Smooth muscle cell (in vitro differentiated cells): ENCODE measurements around the gene MALT1. TPM values are rescaled to one million over a fixed set of nuclear protein-coding genes. Genes with fewer than 3 reads are reported as not detected.
"Not testable (repeated sequence)": the region's sequence is repeated elsewhere in the genome, so short reads cannot be mapped to it uniquely, and the experiment has no call there.

Experiments
- DNase-seq: peaks from one replicate; lab custom pipeline; 2025; ENCODE audit not compliant: unreplicated experiment; lab: John Stamatoyannopoulos, UW
- H2AFZ ChIP-seq: fragments of 200-600 bp; sonication (generic); 2 replicates; pipeline ENCODE4 v1.6.0; 2016; ENCODE audit warnings: antibody characterized with exemption, low read depth, mild to moderate bottlenecking
- H3F3A ChIP-seq: fragments of 200-600 bp; sonication (generic); 2 replicates; pipeline ENCODE4 v1.6.0; 2017; ENCODE audit warnings: antibody characterized with exemption, low read depth
- H3K27ac ChIP-seq: fragments of 200-600 bp; sonication (generic); 2 replicates; pipeline ENCODE4 v1.5.1; 2016; ENCODE audit warnings: low read depth, mild to moderate bottlenecking
- H3K27me3 ChIP-seq: fragments of 200-600 bp; sonication (generic); 2 replicates; pipeline ENCODE4 v1.6.1; 2016; ENCODE audit warnings: low read depth, mild to moderate bottlenecking
- H3K36me3 ChIP-seq: fragments of 200-600 bp; sonication (generic); 2 replicates; pipeline ENCODE4 v1.5.1; 2016; ENCODE audit warnings: low read depth
- H3K4me1 ChIP-seq: fragments of 200-600 bp; sonication (generic); 2 replicates; pipeline ENCODE4 v1.5.1; 2016; ENCODE audit warnings: low read depth
- H3K4me2 ChIP-seq: fragments of 200-600 bp; sonication (generic); 2 replicates; pipeline ENCODE4 v1.6.0; 2016; ENCODE audit warnings: mild to moderate bottlenecking
- H3K4me3 ChIP-seq: fragments of 200-600 bp; sonication (generic); 2 replicates; pipeline ENCODE4 v1.5.1; 2016; ENCODE audit warnings: mild to moderate bottlenecking
- H3K79me2 ChIP-seq: fragments of 200-600 bp; sonication (generic); 2 replicates; pipeline ENCODE4 v1.6.0; 2016; ENCODE audit warnings: low read depth, mild to moderate bottlenecking
- H3K9ac ChIP-seq: fragments of 200-600 bp; sonication (generic); 2 replicates; pipeline ENCODE4 v1.6.0; 2016; ENCODE audit warnings: low read depth
- H3K9me3 ChIP-seq: fragments of 200-600 bp; sonication (generic); replicated peaks from 2 replicates; pipeline ENCODE4 v1.5.1; 2016; ENCODE audit warnings: low read depth
- H4K20me1 ChIP-seq: fragments of 200-600 bp; sonication (generic); 2 replicates; pipeline ENCODE4 v1.6.0; 2016; ENCODE audit warnings: low read depth
- CTCF ChIP-seq: fragments of 200-600 bp; sonication (generic); IDR thresholded peaks from 2 replicates; pipeline ENCODE4 v1.5.1; 2017; ENCODE audit warnings: borderline replicate concordance, mild to moderate bottlenecking, antibody characterized with exemption; ENCODE audit not compliant: insufficient read depth, poor library complexity, severe bottlenecking
- WGBS: methylation state at CpG from one replicate; pipeline ENCODE4 v1.1.7; 2016; ENCODE audit warnings: low lambda C conversion rate; 5-methylcytosine and 5-hydroxymethylcytosine counted together
- polyA plus RNA-seq: library from polyadenylated mRNA; unstranded; fragments of >200 nt; fragmentation: Nextera tagmentation; extraction: Ambion mirVana; gene quantifications from 2 replicates; pipeline ENCODE4 v1.2.1, GENCODE V29; 2016
- total RNA-seq: library from RNA; depleted of rRNA; stranded (reverse); fragments of >200 nt; gene quantifications from 2 replicates; pipeline ENCODE4 v1.2.3, GENCODE V29; 2014

Gene MALT1
- total and polyA plus RNA-seq, 2 experiments from 2014 or later: 12.4 to 42.2 TPM

GRCh38 chr18:58756596-58757240, 85.5 kb downstream of the MALT1 start:
- H3K4me2 ChIP-seq: no peak overlapping the region
- no peak overlapping the region for H3K27ac ChIP-seq
- TF ChIP-seq CTCF: no peak
- H3K4me3 ChIP-seq: no peak overlapping the region
- no peak overlapping the region for H2AFZ ChIP-seq
- H3K79me2 ChIP-seq: no peaks in the 10 kb centered on the region
- WGBS: 95% methylated on average over 8 of the region's 8 CpGs
- no peaks in the 10 kb centered on the region for H3K36me3 ChIP-seq
- H3K9me3 ChIP-seq: no peaks in the 10 kb centered on the region
- no peak for DNase-seq
- H3K4me1 ChIP-seq: peaks cover 10% of the 10 kb centered on the region
- H3K27me3 ChIP-seq: no peaks in the 10 kb centered on the region
- peaks cover 3% of the 10 kb centered on the region for H4K20me1 ChIP-seq
- H3K9ac ChIP-seq: no peak overlapping the region
- peaks cover 17% of the 10 kb centered on the region for H3F3A ChIP-seq

DNA sequence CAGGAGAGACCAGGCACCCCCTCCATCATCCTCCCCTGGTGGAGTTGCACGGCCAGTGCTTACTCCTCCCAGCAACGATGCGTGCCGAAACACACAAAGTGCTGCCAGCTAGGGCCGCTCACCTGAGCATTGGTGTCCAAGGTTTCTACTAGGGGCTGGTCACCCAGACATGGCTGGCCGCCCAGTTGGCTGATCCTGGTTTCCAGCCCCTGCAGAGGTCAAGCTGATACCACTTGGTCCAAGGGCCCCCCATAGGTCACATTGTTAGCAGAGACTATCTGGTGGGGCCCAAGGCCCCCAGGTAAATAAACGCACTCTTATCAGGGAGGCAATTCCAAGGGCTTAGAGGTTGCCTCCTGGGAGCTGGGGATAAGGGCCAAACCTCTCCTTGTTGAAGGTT, 86.1 kb downstream of the MALT1 start:
- not testable (repeated sequence) for H3K9me3 ChIP-seq, H3K9ac ChIP-seq, H2AFZ ChIP-seq, H3K27me3 ChIP-seq, DNase-seq, H3K27ac ChIP-seq, H3K79me2 ChIP-seq, H3K4me2 ChIP-seq, H3K36me3 ChIP-seq, H3K4me3 ChIP-seq, H4K20me1 ChIP-seq
- WGBS: 98% methylated on average over 7 of the region's 7 CpGs
- H3K4me1 ChIP-seq: peaks cover 10% of the 10 kb centered on the region
- H3F3A ChIP-seq: peaks cover 17% of the 10 kb centered on the region

DNA sequence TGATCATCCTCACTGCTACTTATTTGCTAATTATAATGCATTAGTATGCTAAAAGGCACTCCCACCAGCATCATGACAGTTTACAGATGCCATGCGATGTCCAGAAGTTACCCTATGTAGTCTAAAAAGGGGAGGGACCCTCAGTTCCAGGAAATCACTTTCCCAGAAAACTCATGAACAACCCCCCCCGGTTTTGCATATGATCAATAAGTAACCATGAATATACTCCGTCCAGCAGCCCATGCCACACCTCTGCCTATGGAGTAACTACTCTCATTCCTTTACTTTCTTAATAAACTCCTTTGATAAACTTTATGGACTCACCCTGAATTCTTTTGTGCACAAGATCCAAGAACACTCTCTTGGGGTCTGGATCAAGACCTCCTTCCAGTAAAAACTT, 86.8 kb downstream of the MALT1 start:
- Histone ChIP-seq H3K4me2 (no peak overlapping the region), H3K9ac (no peak overlapping the region), H3F3A (peaks cover 12% of the 10 kb centered on the region), H3K9me3 (no peaks in the 10 kb centered on the region), H2AFZ (no peak overlapping the region), H3K27ac (no peak overlapping the region), H3K27me3 (no peaks in the 10 kb centered on the region), H4K20me1 (peaks cover 3% of the 10 kb centered on the region), H3K36me3 (no peaks in the 10 kb centered on the region), H3K79me2 (no peaks in the 10 kb centered on the region), H3K4me1 (peaks cover 10% of the 10 kb centered on the region), H3K4me3 (no peak overlapping the region)
- WGBS: 81% methylated on average over 3 of the region's 3 CpGs
- TF ChIP-seq CTCF: no peak
- DNase-seq: no peak

GRCh38 chr18:58758606-58759005, 87.3 kb downstream of the MALT1 start:
- Histone ChIP-seq H3K27me3 (no peaks in the 10 kb centered on the region), H3K9me3 (no peaks in the 10 kb centered on the region), H3K4me3 (no peak overlapping the region), H3K27ac (no peak overlapping the region), H3K79me2 (no peaks in the 10 kb centered on the region), H2AFZ (no peak overlapping the region), H3K36me3 (no peaks in the 10 kb centered on the region), H4K20me1 (peaks cover 3% of the 10 kb centered on the region), H3K4me2 (no peak overlapping the region), H3K4me1 (peaks cover 10% of the 10 kb centered on the region), H3K9ac (no peak overlapping the region), H3F3A (peaks cover 6% of the 10 kb centered on the region)
- no peak for TF ChIP-seq CTCF
- DNase-seq: no peak
- WGBS: 88% methylated on average over 9 of the region's 9 CpGs
